Right atrium auricular region (tissue), 2 donors: ENCODE data around the gene WDFY2. TPM values are rescaled to one million over a fixed set of nuclear protein-coding genes. Genes with fewer than 3 reads are reported as not detected.

Source experiments
- DNase-seq: peaks from one replicate; pipeline ENCODE4 v3.0.0-alpha.2; 2019; ENCODE audit warnings: low spot score
- H3K27ac ChIP-seq, 2 donors: fragments of 200-600 bp; sonication (generic); 1 replicate in 1 of 2; 2 replicates in 1 of 2; pipeline ENCODE4 v1.5.1; 2016 to 2019
- H3K27me3 ChIP-seq, 2 donors: fragments of 200-600 bp; sonication (generic); one replicate each; pipeline versions ENCODE4 v1.5.1 to v1.6.0; 2017 to 2019
- H3K36me3 ChIP-seq: fragments of 200-600 bp; sonication (generic); one replicate; pipeline ENCODE4 v1.5.1; 2016
- H3K4me1 ChIP-seq, 2 donors: fragments of 200-600 bp; sonication (generic); one replicate each; pipeline versions ENCODE4 v1.5.1 to v1.6.0; 2017 to 2019
- H3K4me3 ChIP-seq, 2 donors: fragments of 200-600 bp; sonication (generic); 1 replicate in 1 of 2; 2 replicates in 1 of 2; pipeline ENCODE4 v1.5.1; 2017 to 2019; ENCODE audit warnings: mild to moderate bottlenecking in 1 of 2, moderate library complexity in 1 of 2
- H3K9me3 ChIP-seq, 2 donors: fragments of 200-600 bp; sonication (generic); one replicate each; pipeline ENCODE4 v1.5.1; 2019
- CTCF ChIP-seq, 2 donors: fragments of 200-600 bp; sonication (generic); IDR thresholded peaks; one replicate each; pipeline ENCODE4 v1.5.1; 2019; ENCODE audit warnings: antibody characterized with exemption in 2 of 2
- total RNA-seq, 2 donors: library from RNA; depleted of rRNA; stranded (reverse); fragments of >200 nt; gene quantifications; one replicate each; pipeline ENCODE4 v1.1.0, GENCODE V29; 2016

WDFY2 gene
- total RNA-seq, 2 donors from 2014 or later = 2.3 to 3.8 TPM

- H3K4me1 ChIP-seq = peaks cover 0 to 23% of the 10 kb centered on the region in 2 donors
- no peak overlapping the region for H3K27ac ChIP-seq
- no peaks in the 10 kb centered on the region for H3K36me3 ChIP-seq
- no peak overlapping the region for H3K4me3 ChIP-seq
- H3K9me3 ChIP-seq = no peaks in the 10 kb centered on the region
- no peak for DNase-seq
- no peak for TF ChIP-seq CTCF (IDR thresholded peaks at IDR 0.05)
- H3K27me3 ChIP-seq = no peaks in the 10 kb centered on the region
These were observed 224.5 kb downstream of the WDFY2 start for GRCh38 chr13:51808811-51809210.

- no peak for DNase-seq
- H3K27ac ChIP-seq = no peak overlapping the region
- no peaks in the 10 kb centered on the region for H3K36me3 ChIP-seq
- H3K4me1 ChIP-seq = peaks cover 0 to 19% of the 10 kb centered on the region in 2 donors
- H3K4me3 ChIP-seq = no peak overlapping the region
- no peaks in the 10 kb centered on the region for H3K27me3 ChIP-seq
- no peaks in the 10 kb centered on the region for H3K9me3 ChIP-seq
- TF ChIP-seq CTCF (IDR thresholded peaks at IDR 0.05) = no peak
These were observed 226.8 kb downstream of the WDFY2 start for GRCh38 chr13:51811046-51811445.

- Histone ChIP-seq H3K27ac (peak overlapping the region in 1 of 2 donors; percentile 8), H3K4me3 (no peak overlapping the region), H3K4me1 (peaks cover 0 to 10% of the 10 kb centered on the region in 2 donors), H3K9me3 (no peaks in the 10 kb centered on the region), H3K36me3 (no peaks in the 10 kb centered on the region), H3K27me3 (no peaks in the 10 kb centered on the region)
- DNase-seq = no peak
- TF ChIP-seq CTCF (IDR thresholded peaks at IDR 0.05) = no peak
These were observed 227.7 kb downstream of the WDFY2 start for GRCh38 chr13:51811920-51812451.

GRCh38 chr13:51814071-51814470, 229.8 kb downstream of the WDFY2 start:
- Histone ChIP-seq H3K36me3 (no peaks in the 10 kb centered on the region), H3K27ac (no peak overlapping the region), H3K4me1 (peaks cover 0 to 14% of the 10 kb centered on the region in 2 donors), H3K27me3 (no peaks in the 10 kb centered on the region), H3K9me3 (no peaks in the 10 kb centered on the region), H3K4me3 (no peak overlapping the region)
- no peak for DNase-seq
- no peak for TF ChIP-seq CTCF (IDR thresholded peaks at IDR 0.05)

GRCh38 chr13:51814825-51815650, 230.8 kb downstream of the WDFY2 start:
- Histone ChIP-seq H3K4me1 (peaks cover 0 to 19% of the 10 kb centered on the region in 2 donors), H3K4me3 (no peak overlapping the region), H3K27me3 (no peaks in the 10 kb centered on the region), H3K9me3 (no peaks in the 10 kb centered on the region), H3K36me3 (no peaks in the 10 kb centered on the region), H3K27ac (no peak overlapping the region)
- peak; percentile 82 to 88 for TF ChIP-seq CTCF (IDR thresholded peaks at IDR 0.05)
- peak; percentile 75 for DNase-seq
